ENCODE results near the gene MBL2.

The MBL2 gene

DNA sequence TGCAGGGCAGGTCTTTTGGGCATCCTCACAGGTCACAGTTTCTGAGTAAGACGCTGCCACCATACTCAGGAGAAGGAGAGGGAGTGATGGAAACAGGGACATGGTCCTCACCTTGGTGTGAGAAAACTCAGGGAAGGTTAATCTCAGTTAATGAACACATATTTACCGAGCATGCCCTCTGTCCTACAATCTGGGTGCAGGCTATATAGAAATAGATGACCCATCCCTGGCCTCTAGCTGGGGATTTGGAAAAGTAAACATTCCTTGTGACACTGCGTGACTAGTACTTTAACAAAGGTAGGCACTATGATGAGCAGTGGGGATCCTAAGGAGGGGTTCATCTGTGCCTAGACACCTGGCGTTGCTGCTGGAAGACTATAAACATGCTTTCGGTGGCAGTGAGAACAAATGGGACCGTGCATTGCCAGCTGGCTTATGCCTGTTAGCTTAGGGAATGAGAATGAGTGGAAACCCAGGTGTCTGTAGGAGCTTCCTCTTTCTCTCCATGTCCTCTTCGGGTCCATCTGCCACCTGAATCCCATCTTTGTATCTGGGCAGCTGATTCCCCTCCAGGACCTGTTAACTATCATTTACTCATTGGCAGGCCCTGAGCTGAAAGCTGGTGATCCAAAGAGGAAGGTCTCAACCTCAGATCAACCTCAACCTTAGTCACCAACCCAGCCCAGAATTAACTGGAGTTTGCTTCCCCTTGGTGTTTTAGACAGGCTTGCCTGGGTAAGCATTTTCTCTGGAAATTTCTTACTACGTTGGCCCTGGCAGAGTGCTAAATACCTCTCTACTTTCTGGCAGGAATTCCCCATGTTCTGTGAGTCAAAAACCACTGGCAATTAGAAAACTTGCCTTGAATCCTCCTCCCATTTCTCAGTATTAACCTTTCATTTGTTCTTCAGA is 794 bp downstream of the MBL2 start:
- DNase-seq, result no peak

DNA sequence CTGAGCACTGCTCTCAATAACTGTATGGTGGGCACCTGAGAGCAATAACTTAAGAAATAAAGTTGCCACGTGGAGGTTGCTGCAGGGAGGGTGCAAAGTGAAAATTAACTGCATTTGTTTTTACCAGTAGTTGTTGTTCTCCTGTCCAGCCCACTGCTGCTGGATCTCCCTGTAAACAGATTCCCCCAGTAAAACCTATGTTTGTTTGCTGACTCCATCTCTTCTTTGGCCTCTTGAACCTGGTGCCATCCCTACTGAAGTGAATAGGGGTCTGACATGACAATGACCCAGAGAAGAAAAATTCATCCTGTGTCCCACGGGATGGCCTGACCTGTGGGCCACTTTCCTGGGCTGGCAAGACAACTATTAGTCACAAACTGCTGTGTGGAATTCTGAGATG is 1.7 kb downstream of the MBL2 start:
- DNase-seq, result no peak

DNA sequence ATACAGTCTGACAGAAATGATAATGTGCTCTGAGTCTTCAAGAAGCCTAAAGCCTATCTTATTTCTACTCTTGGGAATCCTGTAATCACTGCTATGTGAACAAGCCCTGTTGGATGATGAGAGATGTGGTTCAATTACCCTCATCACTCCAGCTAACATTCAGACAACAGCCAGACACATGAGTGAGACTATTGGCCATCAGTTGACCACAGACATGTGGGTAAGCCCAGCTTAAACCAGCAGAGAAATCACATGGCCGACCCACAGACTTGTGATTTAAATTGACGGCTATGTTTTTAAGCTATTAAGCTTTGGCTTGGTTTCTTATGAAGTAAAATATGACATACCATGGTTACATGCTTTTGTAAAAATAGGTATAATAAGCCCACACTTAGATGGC is 2.6 kb downstream of the MBL2 start:
- DNase-seq, result no peak

DNA sequence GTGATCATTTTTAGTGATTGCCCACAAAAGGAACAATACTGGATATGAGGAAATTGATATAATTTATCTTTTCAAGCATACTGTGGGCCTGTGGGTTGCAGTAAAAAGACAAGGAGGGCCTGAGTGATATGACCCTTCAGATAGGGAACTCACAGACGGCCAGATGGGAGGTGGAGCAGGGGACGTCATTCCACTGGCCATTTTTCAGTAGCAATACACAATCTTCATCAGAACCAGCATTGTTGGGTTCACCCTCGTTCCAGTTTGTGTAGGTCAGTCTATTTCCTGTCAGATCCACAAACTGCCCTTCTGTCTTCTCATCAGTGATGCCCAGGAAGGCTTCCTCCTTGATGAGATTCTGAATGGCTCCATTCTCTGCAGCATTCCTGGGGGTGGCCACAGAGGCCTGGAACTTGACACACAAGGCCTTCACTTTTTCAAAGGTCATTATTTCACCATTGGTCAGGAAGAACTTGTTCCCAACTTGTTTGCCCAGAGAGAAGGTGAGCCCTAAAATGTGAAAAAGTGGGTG is 4.5 kb downstream of the MBL2 start:
- DNase-seq, result no peak

DNA sequence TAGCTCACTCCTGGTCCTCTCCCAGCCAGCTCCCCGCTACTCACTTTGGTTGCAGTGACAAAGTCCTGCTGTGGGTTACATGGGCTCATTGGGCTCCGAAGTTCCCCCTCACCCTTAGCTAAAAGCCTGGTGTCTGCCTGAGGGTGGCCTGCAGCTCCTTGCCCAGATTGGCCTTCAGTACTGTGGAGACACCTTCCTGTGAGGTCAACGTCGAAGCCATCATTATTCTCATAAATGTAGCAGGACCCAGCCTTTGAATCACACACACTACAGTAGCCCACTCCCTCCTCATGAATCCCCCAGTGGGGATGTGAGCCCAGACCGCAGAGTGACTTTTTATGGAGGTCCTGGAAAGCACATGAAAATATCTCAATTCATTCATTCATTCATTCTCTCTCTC is 10.5 kb downstream of the MBL2 start:
- DNase-seq, result no peak

DNA sequence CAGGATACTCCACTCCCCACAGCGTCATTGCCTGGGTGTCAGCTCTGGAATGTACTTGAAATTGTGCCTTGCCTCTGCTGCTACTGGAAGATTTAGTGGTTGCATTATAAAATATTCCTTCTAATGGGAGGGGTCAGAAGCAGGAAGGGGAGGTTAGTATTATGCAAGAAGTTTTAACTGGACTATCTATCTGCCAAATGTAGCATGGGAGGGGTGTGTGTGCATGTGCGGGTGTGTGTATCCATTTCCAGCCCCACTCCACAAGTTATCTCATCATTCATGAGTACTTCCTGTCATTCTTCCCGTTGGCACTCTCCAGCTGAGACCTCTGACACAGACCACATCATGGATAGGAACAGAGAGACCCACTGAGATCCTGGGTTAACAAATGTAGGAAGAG is 13.4 kb downstream of the MBL2 start:
- DNase-seq, result no peak

DNA sequence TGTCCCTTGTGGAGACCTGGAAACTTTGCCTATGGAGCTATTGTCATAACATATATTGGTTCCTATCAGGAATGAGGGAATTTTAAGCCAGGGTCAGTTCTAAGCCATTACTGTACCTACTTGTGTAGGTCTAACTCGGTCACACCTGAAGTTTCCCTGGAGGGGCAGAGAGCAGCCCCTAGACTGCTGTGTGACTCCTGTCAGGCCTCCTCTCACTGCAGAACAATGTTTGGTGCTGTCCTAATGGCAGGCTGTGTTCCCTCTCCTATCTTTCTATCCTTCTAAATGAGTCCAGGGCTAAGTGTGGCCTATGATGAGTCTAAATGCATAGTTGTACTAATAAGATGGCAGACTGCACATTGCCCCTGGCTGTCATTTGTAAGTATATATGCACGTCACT is 14.2 kb downstream of the MBL2 start:
- no peak for DNase-seq

GRCh38 chr10:52757773-52758172 is 14.8 kb downstream of the MBL2 start:
- DNase-seq, result no peak

DNA sequence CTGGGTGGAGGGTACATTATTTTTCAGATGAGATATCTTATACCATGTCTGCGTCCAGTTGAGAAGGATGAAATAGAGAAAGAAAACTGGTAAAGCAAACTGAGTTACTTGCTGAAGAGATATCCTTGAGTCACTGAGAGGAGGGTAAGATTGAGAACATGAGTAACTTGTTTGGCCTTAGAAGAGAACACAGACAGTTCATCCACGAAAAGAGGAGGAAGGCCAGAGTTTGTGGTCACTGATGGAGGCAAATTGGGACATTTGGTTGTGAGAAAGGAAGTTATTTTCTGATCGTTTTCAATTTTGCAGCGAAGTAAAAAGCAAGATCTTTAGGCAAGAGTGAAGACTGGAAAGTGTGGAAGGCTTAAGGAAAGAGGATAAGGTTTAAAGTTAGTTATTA is 15.6 kb downstream of the MBL2 start:
- DNase-seq, result no peak

GRCh38 chr10:52756295-52756694 is 16.3 kb downstream of the MBL2 start:
- DNase-seq, result no peak

- no peak for DNase-seq
These were observed 17.1 kb downstream of the MBL2 start for GRCh38 chr10:52755297-52756062.

DNA sequence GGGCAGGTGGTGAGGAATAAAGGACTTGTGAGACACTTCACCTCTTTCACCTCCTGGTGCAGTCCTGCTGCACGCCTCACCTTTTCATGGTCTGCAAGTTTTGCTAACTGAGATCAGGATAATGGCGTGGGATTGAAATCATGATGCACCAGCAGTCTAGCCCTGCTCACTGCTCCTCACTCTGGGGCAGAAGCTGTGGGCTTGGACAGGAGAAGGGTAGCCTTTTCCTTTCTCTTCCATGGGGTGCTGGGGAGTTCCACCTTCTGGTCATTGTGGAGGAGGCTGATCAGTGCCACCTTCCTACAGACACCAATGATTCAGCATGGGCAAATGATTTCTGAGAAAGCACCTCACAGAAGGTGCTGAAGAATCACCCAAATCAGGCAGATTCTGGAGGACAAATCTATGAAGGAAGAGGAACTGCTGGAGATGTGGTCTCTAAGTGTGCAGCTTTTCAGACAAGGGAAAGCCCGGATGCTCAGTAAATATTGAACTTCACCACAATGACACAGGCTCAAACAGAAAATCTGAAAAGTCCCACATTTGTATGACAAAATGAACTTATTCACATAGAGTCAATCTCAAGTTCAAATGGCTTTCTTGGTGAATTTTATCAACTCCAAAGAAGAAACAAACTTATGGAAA is 19.7 kb downstream of the MBL2 start:
- no peak for DNase-seq

- no peak for DNase-seq
These were observed 20.3 kb downstream of the MBL2 start for GRCh38 chr10:52752261-52752660.

DNA sequence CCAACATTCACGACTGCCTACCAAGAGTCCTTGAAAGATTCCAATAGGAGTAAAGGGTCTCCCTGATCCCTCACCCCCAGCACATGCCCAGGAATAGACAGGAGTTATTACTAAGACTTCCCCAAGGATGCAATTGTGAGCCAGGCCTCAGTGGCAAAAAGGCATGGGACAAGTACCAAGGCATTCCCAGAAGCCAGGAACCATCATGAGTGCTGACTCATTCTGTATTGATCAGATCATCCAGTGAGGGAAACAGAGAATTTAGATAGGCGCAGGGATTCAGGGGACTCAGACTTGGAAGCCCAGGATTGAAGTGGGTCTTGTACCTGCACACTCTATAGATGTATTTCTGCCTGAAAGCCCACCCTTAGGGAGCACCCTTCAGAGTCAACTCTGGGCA is 21.2 kb downstream of the MBL2 start:
- DNase-seq, result no peak

DNA sequence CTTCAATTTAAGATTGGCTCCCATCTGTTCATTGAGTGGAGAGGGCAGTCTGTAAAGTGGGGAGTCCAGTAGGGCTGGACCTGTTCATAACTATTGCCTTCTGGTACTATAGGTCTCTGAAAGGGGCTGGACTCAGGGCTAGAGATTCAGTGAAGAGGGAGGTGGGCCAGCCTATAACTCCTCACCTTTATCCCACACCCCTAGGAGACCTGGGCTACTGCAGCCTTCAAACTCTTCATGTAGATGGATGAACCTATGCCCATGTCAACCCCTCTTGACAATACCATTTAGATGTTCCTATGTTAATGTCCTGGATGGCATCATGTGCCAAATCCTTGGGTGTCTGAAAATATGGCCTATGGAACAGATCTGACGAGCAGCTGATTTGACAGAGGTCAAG is 22.0 kb downstream of the MBL2 start:
- DNase-seq, result no peak

DNA sequence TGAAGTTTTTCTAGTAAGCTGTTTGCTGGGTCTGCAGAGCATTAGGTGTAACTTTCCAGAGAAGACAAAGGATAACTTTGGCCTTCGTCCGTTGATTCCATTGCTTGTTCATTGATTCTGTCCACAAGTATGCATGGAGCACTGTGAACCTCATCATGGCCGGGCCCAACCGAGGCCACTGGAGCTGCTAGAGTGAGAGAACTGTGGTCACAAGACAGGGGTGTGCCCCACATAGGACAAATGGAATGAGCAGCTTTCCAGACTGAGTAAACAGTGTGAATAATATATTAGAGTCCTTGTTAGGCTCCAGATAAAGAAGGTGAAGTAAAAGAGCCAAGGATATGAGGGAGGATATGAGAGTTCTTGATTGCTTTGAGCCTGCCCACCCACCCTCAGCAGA is 24.9 kb downstream of the MBL2 start:
- DNase-seq, result no peak

DNA sequence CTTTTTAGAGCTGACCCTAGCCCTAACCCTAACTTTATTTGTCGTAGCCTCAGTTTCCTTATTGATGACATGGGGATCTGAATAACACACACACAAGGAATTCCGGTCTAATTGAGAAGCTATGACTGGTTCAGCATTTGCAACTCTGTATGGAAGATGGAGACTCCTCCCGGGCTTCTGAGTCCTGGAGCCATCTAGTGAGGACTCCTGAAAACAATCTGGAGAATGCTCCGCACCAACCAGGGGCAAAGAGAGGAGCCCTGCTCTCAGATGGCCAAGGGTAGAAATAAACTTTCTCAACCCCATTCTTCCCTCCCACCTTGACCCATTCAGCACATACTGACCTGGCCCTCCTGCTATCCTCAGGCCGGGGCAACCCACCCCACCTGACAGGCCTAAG is 26.4 kb downstream of the MBL2 start:
- DNase-seq, result no peak

DNA sequence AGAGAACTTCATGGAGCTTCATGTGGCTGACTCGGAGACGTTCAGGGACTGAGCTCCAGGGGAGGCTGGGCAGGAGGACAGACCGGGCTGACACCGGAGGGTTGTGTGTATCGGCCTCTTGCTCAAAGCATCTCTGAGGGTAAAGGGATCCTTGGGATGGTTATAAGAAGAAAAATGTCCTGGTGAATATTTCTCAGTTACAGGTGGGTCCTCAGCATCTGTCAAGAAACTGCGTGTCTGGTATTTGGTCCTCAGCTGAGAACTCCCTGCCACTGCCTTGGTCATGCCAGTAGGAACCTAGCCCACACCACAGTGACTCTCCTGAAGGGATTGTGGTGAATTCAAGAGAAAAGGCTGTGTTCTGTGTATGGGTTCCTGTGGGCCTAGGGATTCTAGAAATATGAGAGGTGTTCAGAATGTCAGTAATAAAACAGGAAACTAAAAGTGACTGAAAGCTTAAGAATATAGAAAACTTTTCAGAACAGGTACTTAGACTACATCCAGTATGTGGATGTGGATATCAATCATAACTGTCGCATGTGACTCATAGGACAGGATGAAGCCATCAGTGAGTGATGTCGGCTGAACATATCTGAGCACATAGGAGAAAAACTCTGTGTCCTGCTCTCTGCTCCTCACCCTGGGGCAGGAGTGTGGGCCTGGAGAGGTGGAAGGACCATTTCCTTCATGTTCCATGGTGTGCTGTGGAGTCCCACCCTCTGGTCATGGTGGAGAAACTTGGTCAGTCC is 28.4 kb downstream of the MBL2 start:
- no peak for DNase-seq

GRCh38 chr10:52742731-52743130 is 29.9 kb downstream of the MBL2 start:
- no peak for DNase-seq

GRCh38 chr10:52741851-52742250 is 30.7 kb downstream of the MBL2 start:
- DNase-seq, result no peak

- DNase-seq, result peak; percentile 28 to 31
These were observed 31.5 kb downstream of the MBL2 start for GRCh38 chr10:52740913-52741675.

DNA sequence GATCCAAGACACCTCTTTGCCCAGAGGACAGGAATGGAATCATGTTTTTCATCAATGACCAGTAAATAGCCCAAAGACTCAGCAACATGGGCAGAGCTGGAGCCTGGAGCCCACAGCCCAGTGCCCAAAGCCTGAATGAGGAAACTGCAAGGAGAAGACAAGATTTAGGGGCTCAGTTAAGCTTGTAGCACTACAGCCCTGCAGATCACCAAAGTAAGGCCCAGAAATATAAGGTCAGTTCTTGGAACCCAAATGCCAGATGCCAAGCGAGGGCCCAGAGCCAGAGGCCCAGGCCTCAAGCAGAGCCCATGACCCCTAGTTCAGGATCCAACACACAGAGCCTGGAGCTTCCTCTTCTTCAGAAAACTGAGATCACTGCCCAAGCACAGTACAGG is 32.4 kb downstream of the MBL2 start:
- DNase-seq, result no peak
